Neural cell (in vitro differentiated cells): Measurements from ENCODE around the gene SPON1. TPM values are rescaled to one million over a fixed set of nuclear protein-coding genes. Genes with fewer than 3 reads are reported as not detected.

Experiments used
- H2AFZ ChIP-seq: fragments of 200-600, 300-800 bp; sonication (generic), shearing (Covaris generic); 2 replicates; pipeline ENCODE4 v1.6.0; 2014; ENCODE audit warnings: low read depth, mild to moderate bottlenecking, antibody characterized with exemption, low read length, moderate library complexity
- H3F3A ChIP-seq: fragments of 200-600 bp; shearing (Covaris generic); 2 replicates; pipeline ENCODE4 v1.6.1; 2016; ENCODE audit warnings: mild to moderate bottlenecking, moderate library complexity, mixed read lengths, antibody characterized with exemption, low read length; ENCODE audit not compliant: insufficient read depth, poor library complexity, severe bottlenecking
- H3K27ac ChIP-seq: fragments of 200-600, 300-800 bp; sonication (generic), shearing (Covaris generic); 2 replicates; pipeline ENCODE4 v1.5.1; 2014; ENCODE audit warnings: mild to moderate bottlenecking, low read length, moderate library complexity
- H3K27me3 ChIP-seq: fragments of 300-800, 200-600 bp; sonication (generic), shearing (Covaris generic); 2 replicates; pipeline ENCODE4 v1.6.0; 2014; ENCODE audit warnings: mild to moderate bottlenecking, low read depth, low read length, moderate library complexity; ENCODE audit not compliant: insufficient read depth
- H3K36me3 ChIP-seq: fragments of 300-800, 200-600 bp; sonication (generic), shearing (Covaris generic); 2 replicates; pipeline ENCODE4 v1.5.1; 2014; ENCODE audit warnings: mild to moderate bottlenecking, antibody characterized with exemption, low read length, moderate library complexity; ENCODE audit not compliant: insufficient read depth
- H3K4me2 ChIP-seq: fragments of 300-800, 200-600 bp; sonication (generic), shearing (Covaris generic); 2 replicates; pipeline ENCODE4 v1.6.0; 2014; ENCODE audit warnings: mild to moderate bottlenecking, low read length
- H3K4me3 ChIP-seq: fragments of 300-800, 200-600 bp; sonication (generic), shearing (Covaris generic); 2 replicates; pipeline ENCODE4 v1.5.1; 2014; ENCODE audit warnings: mild to moderate bottlenecking, low read length, moderate library complexity
- H3K79me2 ChIP-seq: fragments of 200-600 bp; shearing (Covaris generic); replicated peaks from 2 replicates; pipeline ENCODE4 v1.6.0; 2014; ENCODE audit warnings: mild to moderate bottlenecking, low read length, moderate library complexity; ENCODE audit not compliant: insufficient read depth
- H3K9ac ChIP-seq: fragments of 300-800, 200-600 bp; sonication (generic), shearing (Covaris generic); 2 replicates; pipeline ENCODE4 v1.6.1; 2016; ENCODE audit warnings: mild to moderate bottlenecking, low read length, mixed read lengths
- H3K9me2 ChIP-seq: fragments of 200-600 bp; shearing (Covaris generic); 2 replicates; pipeline ENCODE4 v1.6.1; 2016; ENCODE audit warnings: mild to moderate bottlenecking, low read length, mixed read lengths; ENCODE audit not compliant: insufficient read depth
- H3K9me3 ChIP-seq: fragments of 200-600, 300-800 bp; sonication (generic), shearing (Covaris generic); 2 replicates; pipeline ENCODE4 v1.6.1; 2016; ENCODE audit warnings: mild to moderate bottlenecking, mixed run types, low read length, moderate library complexity, mixed read lengths
- H4K20me1 ChIP-seq: fragments of 200-600 bp; shearing (Covaris generic); 2 replicates; pipeline ENCODE4 v1.6.1; 2016; ENCODE audit warnings: mild to moderate bottlenecking, mixed run types; ENCODE audit not compliant: insufficient read depth
- EP300 ChIP-seq: fragments of 450-650 bp; conservative IDR thresholded peaks from 2 replicates; pipeline ENCODE4 v1.6.1; 2014; ENCODE audit warnings: antibody characterized with exemption, mild to moderate bottlenecking, moderate library complexity; ENCODE audit not compliant: poor library complexity, severe bottlenecking
- EZH2 ChIP-seq: fragments of 200-600, 300-800 bp; shearing (Covaris generic), sonication (generic); IDR thresholded peaks from 2 replicates; pipeline ENCODE4 v1.6.1; 2014; ENCODE audit warnings: antibody characterized with exemption, low read length, borderline replicate concordance, mild to moderate bottlenecking; ENCODE audit not compliant: insufficient read depth, poor library complexity, severe bottlenecking
- MXI1 ChIP-seq: fragments of 450-650 bp; conservative IDR thresholded peaks from 2 replicates; pipeline ENCODE4 v1.6.1; 2014; ENCODE audit warnings: antibody characterized with exemption, mild to moderate bottlenecking; ENCODE audit not compliant: poor library complexity, severe bottlenecking
- POLR2AphosphoS5 ChIP-seq: IDR thresholded peaks from 2 replicates; pipeline ENCODE4 v1.6.1; 2012
- RAD21 ChIP-seq: fragments of 450-650 bp; conservative IDR thresholded peaks from 2 replicates; pipeline ENCODE4 v1.6.1; 2014; ENCODE audit warnings: antibody characterized with exemption, mild to moderate bottlenecking, moderate library complexity
- SMC3 ChIP-seq: fragments of 450-650 bp; conservative IDR thresholded peaks from 2 replicates; pipeline ENCODE4 v1.6.1; 2014; ENCODE audit warnings: antibody characterized with exemption, mild to moderate bottlenecking, moderate library complexity; ENCODE audit not compliant: poor library complexity
- TAF1 ChIP-seq: IDR thresholded peaks from 2 replicates; pipeline ENCODE4 v1.6.1; 2012; ENCODE audit warnings: low read depth
- polyA plus RNA-seq: library from polyadenylated mRNA; depleted of rRNA; stranded (reverse); fragments of >200 nt; gene quantifications from 2 replicates; pipeline ENCODE4 v1.2.3, GENCODE V29; 2014
- TF ChIP-seq, protein P1 (sequence below): fragments of 450-650 bp; IDR thresholded peaks from 2 replicates; pipeline ENCODE4 v1.5.1; 2014; ENCODE audit warnings: antibody characterized with exemption, mild to moderate bottlenecking, moderate library complexity; ENCODE audit not compliant: poor library complexity, severe bottlenecking
- TF ChIP-seq, protein P2 (sequence below): IDR thresholded peaks from 2 replicates; pipeline ENCODE4 v1.6.1; 2012; ENCODE audit warnings: borderline replicate concordance

The SPON1 gene
- polyA plus RNA-seq, 1 donor from 2014 or later: 0.66 TPM

DNA sequence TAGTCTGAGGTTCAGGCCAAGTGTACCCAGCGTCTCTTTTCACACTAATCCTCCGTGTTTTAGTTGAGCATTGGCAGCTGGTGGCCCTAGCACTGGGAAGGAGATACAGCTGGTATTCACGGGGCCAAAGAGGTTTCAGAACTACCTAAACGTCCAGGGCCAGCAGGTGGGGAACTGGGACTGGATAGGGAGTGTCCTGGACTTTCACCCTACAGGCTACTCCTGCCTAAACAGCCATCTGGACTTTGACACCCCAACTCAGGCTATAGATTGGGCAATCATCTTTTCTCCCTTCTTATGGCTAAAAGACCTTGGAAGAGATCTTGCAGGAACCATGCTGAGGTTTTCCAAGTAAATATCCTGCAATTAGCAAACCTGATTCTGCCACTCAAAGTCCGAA lies 2.8 kb downstream of the SPON1 start:
- Histone ChIP-seq H3K9me3 (no peaks in the 10 kb centered on the region), H3K27ac (no peak overlapping the region), H3K9me2 (no peaks in the 10 kb centered on the region), H3K9ac (no peak overlapping the region), H3K36me3 (no peaks in the 10 kb centered on the region), H3F3A (peaks cover 4% of the 10 kb centered on the region), H4K20me1 (no peaks in the 10 kb centered on the region), H3K79me2 (no peaks in the 10 kb centered on the region), H2AFZ (no peak overlapping the region), H3K4me3 (no peak overlapping the region), H3K4me2 (no peak overlapping the region), H3K27me3 (peaks cover 53% of the 10 kb centered on the region)
- TF ChIP-seq TAF1 (no peak), EZH2 (no peak), SMC3 (no peak), MXI1 (no peak), EP300 (no peak)
- TF ChIP-seq, protein P1, sequence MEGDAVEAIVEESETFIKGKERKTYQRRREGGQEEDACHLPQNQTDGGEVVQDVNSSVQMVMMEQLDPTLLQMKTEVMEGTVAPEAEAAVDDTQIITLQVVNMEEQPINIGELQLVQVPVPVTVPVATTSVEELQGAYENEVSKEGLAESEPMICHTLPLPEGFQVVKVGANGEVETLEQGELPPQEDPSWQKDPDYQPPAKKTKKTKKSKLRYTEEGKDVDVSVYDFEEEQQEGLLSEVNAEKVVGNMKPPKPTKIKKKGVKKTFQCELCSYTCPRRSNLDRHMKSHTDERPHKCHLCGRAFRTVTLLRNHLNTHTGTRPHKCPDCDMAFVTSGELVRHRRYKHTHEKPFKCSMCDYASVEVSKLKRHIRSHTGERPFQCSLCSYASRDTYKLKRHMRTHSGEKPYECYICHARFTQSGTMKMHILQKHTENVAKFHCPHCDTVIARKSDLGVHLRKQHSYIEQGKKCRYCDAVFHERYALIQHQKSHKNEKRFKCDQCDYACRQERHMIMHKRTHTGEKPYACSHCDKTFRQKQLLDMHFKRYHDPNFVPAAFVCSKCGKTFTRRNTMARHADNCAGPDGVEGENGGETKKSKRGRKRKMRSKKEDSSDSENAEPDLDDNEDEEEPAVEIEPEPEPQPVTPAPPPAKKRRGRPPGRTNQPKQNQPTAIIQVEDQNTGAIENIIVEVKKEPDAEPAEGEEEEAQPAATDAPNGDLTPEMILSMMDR: no peak

DNA sequence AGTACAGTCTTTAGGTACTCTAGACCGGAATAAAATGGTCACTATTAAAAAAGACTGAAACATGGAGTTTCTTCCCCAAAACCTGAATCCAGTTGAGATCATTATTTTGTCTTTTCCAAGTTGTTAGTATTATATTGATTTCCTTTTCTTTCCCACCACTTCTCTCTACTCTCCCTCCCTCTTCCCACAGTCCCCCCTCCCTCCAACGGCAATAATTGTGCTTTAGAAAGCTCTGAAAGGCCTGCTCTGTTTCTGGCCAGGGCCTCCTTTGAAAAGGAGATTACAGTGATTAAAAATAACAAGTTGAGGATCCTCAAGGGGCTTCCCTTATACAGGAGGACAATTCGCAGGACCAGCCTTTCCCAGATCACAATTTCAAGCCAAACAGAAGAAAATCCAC lies 3.5 kb downstream of the SPON1 start:
- Histone ChIP-seq H3K79me2 (no peaks in the 10 kb centered on the region), H3K27me3 (peaks cover 51% of the 10 kb centered on the region), H3K27ac (no peak overlapping the region), H3K9me2 (no peaks in the 10 kb centered on the region), H3K9ac (no peak overlapping the region), H3K4me3 (no peak overlapping the region), H3K36me3 (no peaks in the 10 kb centered on the region), H3K4me2 (no peak overlapping the region), H2AFZ (no peak overlapping the region), H4K20me1 (no peaks in the 10 kb centered on the region), H3K9me3 (no peaks in the 10 kb centered on the region), H3F3A (peaks cover 4% of the 10 kb centered on the region)
- TF ChIP-seq RAD21 (no peak), EP300 (no peak), MXI1 (no peak), TAF1 (no peak), POLR2AphosphoS5 (no peak), SMC3 (no peak), EZH2 (no peak)
- TF ChIP-seq, protein P1: no peak
- TF ChIP-seq, protein P2, sequence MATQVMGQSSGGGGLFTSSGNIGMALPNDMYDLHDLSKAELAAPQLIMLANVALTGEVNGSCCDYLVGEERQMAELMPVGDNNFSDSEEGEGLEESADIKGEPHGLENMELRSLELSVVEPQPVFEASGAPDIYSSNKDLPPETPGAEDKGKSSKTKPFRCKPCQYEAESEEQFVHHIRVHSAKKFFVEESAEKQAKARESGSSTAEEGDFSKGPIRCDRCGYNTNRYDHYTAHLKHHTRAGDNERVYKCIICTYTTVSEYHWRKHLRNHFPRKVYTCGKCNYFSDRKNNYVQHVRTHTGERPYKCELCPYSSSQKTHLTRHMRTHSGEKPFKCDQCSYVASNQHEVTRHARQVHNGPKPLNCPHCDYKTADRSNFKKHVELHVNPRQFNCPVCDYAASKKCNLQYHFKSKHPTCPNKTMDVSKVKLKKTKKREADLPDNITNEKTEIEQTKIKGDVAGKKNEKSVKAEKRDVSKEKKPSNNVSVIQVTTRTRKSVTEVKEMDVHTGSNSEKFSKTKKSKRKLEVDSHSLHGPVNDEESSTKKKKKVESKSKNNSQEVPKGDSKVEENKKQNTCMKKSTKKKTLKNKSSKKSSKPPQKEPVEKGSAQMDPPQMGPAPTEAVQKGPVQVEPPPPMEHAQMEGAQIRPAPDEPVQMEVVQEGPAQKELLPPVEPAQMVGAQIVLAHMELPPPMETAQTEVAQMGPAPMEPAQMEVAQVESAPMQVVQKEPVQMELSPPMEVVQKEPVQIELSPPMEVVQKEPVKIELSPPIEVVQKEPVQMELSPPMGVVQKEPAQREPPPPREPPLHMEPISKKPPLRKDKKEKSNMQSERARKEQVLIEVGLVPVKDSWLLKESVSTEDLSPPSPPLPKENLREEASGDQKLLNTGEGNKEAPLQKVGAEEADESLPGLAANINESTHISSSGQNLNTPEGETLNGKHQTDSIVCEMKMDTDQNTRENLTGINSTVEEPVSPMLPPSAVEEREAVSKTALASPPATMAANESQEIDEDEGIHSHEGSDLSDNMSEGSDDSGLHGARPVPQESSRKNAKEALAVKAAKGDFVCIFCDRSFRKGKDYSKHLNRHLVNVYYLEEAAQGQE: no peak
